Progenitor cell of endocrine pancreas (in vitro differentiated cells): Measurements from ENCODE around the gene PRKAR1A. TPM values are rescaled to one million over a fixed set of nuclear protein-coding genes. Genes with fewer than 3 reads are reported as not detected.
"Not testable (repeated sequence)": the region's sequence is repeated elsewhere in the genome, so short reads cannot be mapped to it uniquely, and the experiment has no call there.

ENCODE experiments used
- DNase-seq: peaks from one replicate; pipeline ENCODE4 v3.0.0; 2021; ENCODE audit warnings: low spot score; ENCODE audit not compliant: unreplicated experiment
- H3K27ac Mint-ChIP-seq: 2 replicates; pipeline ENCODE4 v1.8.0; 2021; ENCODE audit warnings: mild to moderate bottlenecking, moderate library complexity, mixed read lengths
- H3K27me3 Mint-ChIP-seq: 2 replicates; pipeline ENCODE4 v1.8.0; 2021; ENCODE audit warnings: mixed read lengths
- H3K36me3 Mint-ChIP-seq: 2 replicates; pipeline ENCODE4 v1.8.0; 2022; ENCODE audit warnings: mixed read lengths; ENCODE audit not compliant: insufficient read depth
- H3K4me1 Mint-ChIP-seq: 2 replicates; pipeline ENCODE4 v1.8.0; 2021; ENCODE audit warnings: low read depth, mixed read lengths
- H3K4me3 Mint-ChIP-seq: 2 replicates; pipeline ENCODE4 v1.8.0; 2021; ENCODE audit warnings: low read depth, mild to moderate bottlenecking, moderate library complexity, mixed read lengths
- H3K9me3 Mint-ChIP-seq: 2 replicates; pipeline ENCODE4 v1.8.0; 2021; ENCODE audit warnings: low read depth, mixed read lengths
- CTCF ChIP-seq: fragments of 200-600 bp; sonication (generic); IDR thresholded peaks from one replicate; pipeline ENCODE4 v1.5.0; 2021; ENCODE audit warnings: antibody characterized with exemption, mild to moderate bottlenecking; ENCODE audit not compliant: unreplicated experiment
- total RNA-seq: library from RNA; stranded (reverse); gene quantifications from 2 replicates; pipeline ENCODE4 v1.2.1, GENCODE V29; 2021

The PRKAR1A gene
- total RNA-seq, 1 donor from 2014 or later = 337 TPM

GRCh38 chr17:68518063-68518815, 6.0 kb downstream of the PRKAR1A start:
- Mint-ChIP-seq H3K9me3 (no peaks in the 10 kb centered on the region), H3K27ac (no peak overlapping the region), H3K4me3 (no peak overlapping the region), H3K4me1 (peaks cover 34% of the 10 kb centered on the region), H3K27me3 (no peaks in the 10 kb centered on the region), H3K36me3 (peaks cover 46% of the 10 kb centered on the region)
- no peak for TF ChIP-seq CTCF
- no peak for DNase-seq

- not testable (repeated sequence) for H3K27me3 Mint-ChIP-seq, H3K9me3 Mint-ChIP-seq, DNase-seq, H3K4me3 Mint-ChIP-seq
- peak overlapping the region; percentile 56 for H3K27ac Mint-ChIP-seq
- H3K4me1 Mint-ChIP-seq = peaks cover 29% of the 10 kb centered on the region
- H3K36me3 Mint-ChIP-seq = peaks cover 53% of the 10 kb centered on the region
Observed at GRCh38 chr17:68519051-68519450, 6.8 kb downstream of the PRKAR1A start.

- H3K36me3 Mint-ChIP-seq = peaks cover 57% of the 10 kb centered on the region
- no peaks in the 10 kb centered on the region for H3K27me3 Mint-ChIP-seq
- no peak for DNase-seq
- H3K27ac Mint-ChIP-seq = peak overlapping the region; percentile 75
- no peak overlapping the region for H3K4me3 Mint-ChIP-seq
- peaks cover 21% of the 10 kb centered on the region for H3K4me1 Mint-ChIP-seq
- H3K9me3 Mint-ChIP-seq = no peaks in the 10 kb centered on the region
- TF ChIP-seq CTCF = no peak
Observed at GRCh38 chr17:68519911-68520310, 7.7 kb downstream of the PRKAR1A start.

- no peaks in the 10 kb centered on the region for H3K27me3 Mint-ChIP-seq
- no peak overlapping the region for H3K4me3 Mint-ChIP-seq
- no peak overlapping the region for H3K27ac Mint-ChIP-seq
- peaks cover 16% of the 10 kb centered on the region for H3K4me1 Mint-ChIP-seq
- peaks cover 58% of the 10 kb centered on the region for H3K36me3 Mint-ChIP-seq
- TF ChIP-seq CTCF = no peak
- no peak for DNase-seq
- H3K9me3 Mint-ChIP-seq = no peaks in the 10 kb centered on the region
Observed at GRCh38 chr17:68522266-68522665, 10.0 kb downstream of the PRKAR1A start.

GRCh38 chr17:68526548-68526947, 14.3 kb downstream of the PRKAR1A start:
- no peaks in the 10 kb centered on the region for H3K27me3 Mint-ChIP-seq
- H3K36me3 Mint-ChIP-seq = peaks cover 55% of the 10 kb centered on the region
- H3K27ac Mint-ChIP-seq = peak overlapping the region; percentile 48
- no peaks in the 10 kb centered on the region for H3K9me3 Mint-ChIP-seq
- peaks cover 17% of the 10 kb centered on the region for H3K4me1 Mint-ChIP-seq
- TF ChIP-seq CTCF = no peak
- DNase-seq = no peak
- no peak overlapping the region for H3K4me3 Mint-ChIP-seq

- H3K27me3 Mint-ChIP-seq = no peaks in the 10 kb centered on the region
- no peak overlapping the region for H3K4me3 Mint-ChIP-seq
- TF ChIP-seq CTCF = no peak
- no peak for DNase-seq
- peaks cover 12% of the 10 kb centered on the region for H3K4me1 Mint-ChIP-seq
- H3K27ac Mint-ChIP-seq = no peak overlapping the region
- no peaks in the 10 kb centered on the region for H3K9me3 Mint-ChIP-seq
- peaks cover 52% of the 10 kb centered on the region for H3K36me3 Mint-ChIP-seq
Observed at GRCh38 chr17:68527314-68527713, 15.1 kb downstream of the PRKAR1A start.
